T47D (cell line): ENCODE results near the gene DSCAML1.

Experiments used
- DNase-seq, 2 experiments: peaks; one replicate each; pipeline versions ENCODE4 v3.0.0 to v3.0.0-alpha.2; 2011 to 2012; ENCODE audit warnings: low read depth in 1 of 2, low spot score in 1 of 2
- JUND ChIP-seq: IDR thresholded peaks from 2 replicates; pipeline ENCODE4 v1.6.1; 2012; ENCODE audit warnings: low read depth
- in situ Hi-C: cut with HindIII; loops from 2 replicates; pipeline ENCODE4 v1.10.0; 2016; ENCODE audit warnings: low sequenced_read_pairs, low pct_unique_long_range_greater_than_20kb

The DSCAML1 gene

GRCh38 chr11:117471776-117472175 is 325.2 kb downstream of the DSCAML1 start:
- no peak for DNase-seq

GRCh38 chr11:117470576-117470975 is 326.4 kb downstream of the DSCAML1 start:
- no peak for DNase-seq
- in situ Hi-C loops, result no loop called here
- TF ChIP-seq JUND, result no peak

More at GRCh38 chr11:117471776-117472175, 325.2 kb downstream of the DSCAML1 start:
- TF ChIP-seq JUND, result no peak
- in situ Hi-C loops, result no loop called here

GRCh38 chr11:117468888-117469287 is 328.1 kb downstream of the DSCAML1 start:
- peak in 1 of 2 experiments; percentile 46 for DNase-seq
- TF ChIP-seq JUND, result no peak
- in situ Hi-C loops, result no loop called here

GRCh38 chr11:117467770-117468169 is 329.2 kb downstream of the DSCAML1 start:
- no peak for DNase-seq
- in situ Hi-C loops, result no loop called here
- no peak for TF ChIP-seq JUND

GRCh38 chr11:117466966-117467365 is 330.1 kb downstream of the DSCAML1 start:
- DNase-seq, result no peak
- in situ Hi-C loops, result no loop called here
- TF ChIP-seq JUND, result no peak

GRCh38 chr11:117465236-117465997 is 331.6 kb downstream of the DSCAML1 start:
- in situ Hi-C loops, result no loop called here
- TF ChIP-seq JUND, result no peak
- no peak for DNase-seq

GRCh38 chr11:117464778-117465177 is 332.2 kb downstream of the DSCAML1 start:
- TF ChIP-seq JUND, result no peak
- no peak for DNase-seq
- in situ Hi-C loops, result no loop called here

GRCh38 chr11:117462864-117463247 is 334.2 kb downstream of the DSCAML1 start:
- in situ Hi-C loops, result no loop called here
- no peak for DNase-seq
- no peak for TF ChIP-seq JUND

GRCh38 chr11:117462183-117462863 is 334.7 kb downstream of the DSCAML1 start:
- in situ Hi-C loops, result no loop called here
- no peak for DNase-seq
- no peak for TF ChIP-seq JUND

GRCh38 chr11:117461396-117462182 is 335.4 kb downstream of the DSCAML1 start:
- no peak for TF ChIP-seq JUND
- no peak for DNase-seq
- in situ Hi-C loops, result no loop called here

- in situ Hi-C loops, result no loop called here
- DNase-seq, result no peak
- no peak for TF ChIP-seq JUND
These were observed 337.1 kb downstream of the DSCAML1 start for GRCh38 chr11:117459979-117460300.

- no peak for TF ChIP-seq JUND
- in situ Hi-C loops, result no loop called here
- DNase-seq, result no peak
These were observed 337.7 kb downstream of the DSCAML1 start for GRCh38 chr11:117459123-117459978.
